NCI-H146 treated with DMSO at 0.1 percent for 48 hours (cell line): ENCODE measurements around the gene CCL17.
A peak's percentile ranks its signal among the peaks of the same experiment; 100 is the strongest.
"Not testable (repeated sequence)": the region's sequence is repeated elsewhere in the genome, so short reads cannot be mapped to it uniquely, and the experiment has no call there.

ENCODE experiments used
- DNase-seq: peaks from one replicate; lab custom pipeline; 2025; ENCODE audit not compliant: unreplicated experiment; lab: John Stamatoyannopoulos, UW

CCL17 gene

GRCh38 chr16:57395026-57395425 lies 9.5 kb upstream of the CCL17 start:
- DNase-seq, result no peak

DNA sequence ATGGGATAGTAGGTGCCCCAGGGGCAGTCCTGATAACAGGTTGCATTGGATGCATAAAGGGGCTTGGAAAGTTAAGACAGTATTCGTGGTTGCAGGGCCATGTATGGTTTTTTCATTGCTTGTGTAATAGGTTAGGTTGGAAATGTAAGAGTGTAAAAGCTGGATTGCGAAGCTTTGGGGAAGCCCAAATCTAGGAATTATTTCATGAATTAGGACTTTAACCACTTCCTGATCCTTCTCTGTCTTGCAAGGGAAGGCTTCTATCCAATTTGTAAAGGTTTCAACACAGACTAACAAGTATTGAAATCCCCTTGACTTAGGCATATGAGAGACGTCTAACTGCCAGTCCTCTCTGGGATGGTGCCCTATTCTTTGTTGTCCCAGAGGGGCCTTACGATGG lies 7.8 kb upstream of the CCL17 start:
- no peak for DNase-seq

GRCh38 chr16:57397493-57397892 lies 7.1 kb upstream of the CCL17 start:
- not testable (repeated sequence) for DNase-seq

GRCh38 chr16:57401943-57402640 lies 2.5 kb upstream of the CCL17 start:
- DNase-seq, result no peak

GRCh38 chr16:57405097-57405496 lies 530 bp downstream of the CCL17 start:
- no peak for DNase-seq

DNA sequence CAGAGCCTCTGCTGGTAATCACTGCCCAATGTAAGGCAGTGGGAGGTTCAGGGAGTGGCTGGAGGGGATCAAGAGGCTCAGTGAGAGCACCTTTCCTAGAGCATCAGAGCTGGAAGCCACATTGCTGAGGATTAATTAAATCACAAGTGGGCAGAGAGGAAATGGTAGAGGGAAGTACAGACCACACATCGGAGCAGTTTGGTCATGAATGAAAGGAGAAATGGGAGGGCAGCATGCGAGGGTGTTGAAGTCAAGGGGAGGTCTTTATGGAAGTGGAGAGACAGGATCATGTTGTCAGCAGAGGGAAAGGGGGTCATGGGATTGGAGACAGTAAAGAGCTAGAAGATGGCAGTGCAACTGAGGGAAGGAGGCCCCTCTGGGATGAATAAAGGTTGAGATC lies 2.3 kb downstream of the CCL17 start:
- no peak for DNase-seq

DNA sequence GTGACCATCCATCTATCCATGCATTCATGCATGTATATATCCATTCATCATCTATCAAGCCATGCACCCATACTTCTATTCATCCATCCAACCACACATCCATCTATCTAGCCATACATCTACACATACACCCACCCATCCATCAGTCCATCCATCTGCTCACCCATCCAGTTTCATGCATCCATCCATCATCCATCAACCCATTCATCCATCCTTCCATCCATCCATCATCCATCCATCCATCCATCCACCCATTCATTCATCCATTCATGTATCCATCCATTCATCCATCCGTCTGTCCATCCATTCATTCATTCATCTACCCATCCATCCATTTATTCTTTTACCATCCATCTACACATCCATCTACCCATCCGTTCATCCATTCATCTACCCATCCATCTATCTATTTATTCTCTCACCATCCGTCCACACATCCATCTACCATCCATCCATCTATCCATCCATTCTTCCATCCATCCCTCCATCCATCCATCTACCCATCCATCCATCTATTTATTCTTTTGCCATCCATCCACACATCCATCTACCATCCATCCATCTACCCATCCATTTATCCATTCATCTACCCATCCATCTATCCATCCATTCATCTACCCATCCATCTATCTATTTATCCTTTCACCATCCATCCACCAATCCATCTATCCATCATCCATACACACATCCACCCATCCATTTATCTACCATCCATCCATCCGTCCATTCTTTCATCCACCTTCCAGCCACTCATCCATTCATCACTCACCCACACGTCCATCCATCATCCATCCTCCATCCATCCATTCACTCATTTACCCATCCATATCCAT lies 3.2 kb downstream of the CCL17 start:
- DNase-seq, result no peak

GRCh38 chr16:57409065-57409464 lies 4.5 kb downstream of the CCL17 start:
- DNase-seq, result no peak

DNA sequence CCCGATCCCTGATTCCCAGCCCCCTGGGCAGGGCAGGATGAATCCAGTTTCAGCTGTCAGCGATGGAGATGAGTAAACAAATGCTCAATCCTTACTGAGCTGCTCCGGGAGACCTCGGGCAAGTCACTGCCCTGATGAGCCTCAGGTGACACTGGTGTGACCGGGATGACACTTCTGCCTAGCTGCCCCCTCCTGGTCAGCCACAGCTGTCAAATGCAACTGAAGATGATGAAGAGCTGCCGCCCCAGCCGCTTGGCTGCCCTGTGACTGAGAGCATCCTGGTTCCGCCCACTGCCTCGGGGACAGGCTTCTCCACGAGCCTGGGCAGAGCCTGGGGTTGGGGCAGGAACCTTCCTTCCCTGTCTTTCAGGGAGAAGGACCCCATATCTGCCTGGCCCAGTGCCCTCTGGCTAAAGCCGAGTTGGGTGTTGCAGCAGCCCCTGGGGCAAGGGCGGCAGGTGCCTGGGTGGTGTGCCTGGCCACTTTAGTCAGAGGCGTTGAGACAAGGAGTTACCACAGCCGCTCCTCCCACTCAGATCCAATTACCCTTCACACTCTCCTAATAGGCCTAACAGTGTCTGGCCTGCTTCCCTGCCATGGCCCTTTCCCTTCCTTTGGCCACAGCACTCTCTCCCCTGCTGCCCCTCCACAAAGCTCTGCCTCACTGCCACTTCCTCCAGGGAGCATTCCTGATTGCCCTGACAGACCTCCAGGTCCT lies 5.5 kb downstream of the CCL17 start:
- DNase-seq, result peak; percentile 2

DNA sequence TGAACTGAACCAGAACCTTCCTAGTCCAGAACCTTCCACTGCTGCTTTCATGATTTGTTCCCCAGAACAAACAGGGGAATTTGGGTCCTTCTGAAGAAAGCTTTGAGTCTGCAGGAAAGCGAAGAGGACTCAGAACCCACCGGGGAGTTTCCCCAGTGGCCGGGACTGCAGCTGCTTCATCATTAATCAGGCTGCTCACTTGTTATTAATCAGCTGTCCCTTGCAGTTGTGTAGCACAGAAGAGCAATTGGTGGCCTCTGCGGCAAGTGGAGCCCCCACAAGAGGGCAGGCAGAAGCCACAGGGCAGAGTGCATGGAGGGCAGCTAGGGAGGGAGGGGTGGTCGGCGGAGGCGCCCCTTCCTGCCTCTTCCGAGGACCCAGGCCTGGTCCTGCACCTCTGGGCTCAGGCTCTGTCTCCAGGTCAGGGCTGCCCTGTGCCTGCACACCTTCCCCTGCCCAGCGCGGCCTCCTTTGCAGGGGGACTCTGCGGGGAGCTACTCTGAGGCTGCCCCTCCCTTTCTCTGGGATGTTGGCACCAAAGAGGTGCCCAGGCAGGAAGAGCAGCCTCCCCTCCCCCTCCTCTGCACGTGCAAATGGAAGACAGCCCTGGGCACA lies 6.9 kb downstream of the CCL17 start:
- no peak for DNase-seq

GRCh38 chr16:57412584-57412983 lies 8.0 kb downstream of the CCL17 start:
- DNase-seq, result no peak

GRCh38 chr16:57413301-57413730 lies 8.7 kb downstream of the CCL17 start:
- DNase-seq, result no peak

DNA sequence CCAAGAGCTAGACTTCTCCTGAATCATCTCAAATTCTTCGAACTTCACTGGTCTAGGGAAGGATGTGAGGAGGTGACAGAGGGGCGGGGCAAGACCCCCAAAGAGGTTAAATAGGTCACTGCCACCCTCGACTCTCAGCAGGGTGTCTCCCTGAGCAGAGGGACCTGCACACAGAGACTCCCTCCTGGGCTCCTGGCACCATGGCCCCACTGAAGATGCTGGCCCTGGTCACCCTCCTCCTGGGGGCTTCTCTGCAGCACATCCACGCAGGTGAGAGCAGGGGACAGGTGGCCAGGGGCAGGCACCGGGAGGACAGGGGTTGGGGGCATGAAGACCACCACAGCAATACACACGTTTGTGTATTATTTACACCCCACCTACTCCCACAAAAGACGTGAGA lies 9.2 kb downstream of the CCL17 start:
- DNase-seq, result no peak

DNA sequence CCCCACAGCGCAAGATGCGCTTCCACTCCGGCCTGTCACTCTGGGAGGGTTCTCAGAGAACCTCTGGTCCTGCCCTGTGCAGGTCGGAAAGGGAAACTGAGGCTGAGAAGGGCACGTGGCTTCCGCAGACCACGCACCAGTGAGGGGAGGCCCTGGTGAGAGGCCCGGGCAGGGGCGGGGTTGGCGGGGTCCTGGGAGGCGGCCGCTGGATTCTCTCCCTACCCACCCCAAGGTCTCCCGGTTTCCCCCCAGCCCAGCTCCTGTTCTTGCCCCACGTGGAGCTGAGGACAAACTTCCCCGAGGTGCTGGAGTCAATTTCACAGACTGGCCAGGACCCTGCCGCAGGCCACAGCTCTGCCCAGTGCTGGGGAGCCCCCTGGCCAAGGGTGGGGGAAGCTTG lies 11.5 kb downstream of the CCL17 start:
- DNase-seq, result no peak

- no peak for DNase-seq
These were observed 14.9 kb downstream of the CCL17 start for GRCh38 chr16:57419506-57419905.

DNA sequence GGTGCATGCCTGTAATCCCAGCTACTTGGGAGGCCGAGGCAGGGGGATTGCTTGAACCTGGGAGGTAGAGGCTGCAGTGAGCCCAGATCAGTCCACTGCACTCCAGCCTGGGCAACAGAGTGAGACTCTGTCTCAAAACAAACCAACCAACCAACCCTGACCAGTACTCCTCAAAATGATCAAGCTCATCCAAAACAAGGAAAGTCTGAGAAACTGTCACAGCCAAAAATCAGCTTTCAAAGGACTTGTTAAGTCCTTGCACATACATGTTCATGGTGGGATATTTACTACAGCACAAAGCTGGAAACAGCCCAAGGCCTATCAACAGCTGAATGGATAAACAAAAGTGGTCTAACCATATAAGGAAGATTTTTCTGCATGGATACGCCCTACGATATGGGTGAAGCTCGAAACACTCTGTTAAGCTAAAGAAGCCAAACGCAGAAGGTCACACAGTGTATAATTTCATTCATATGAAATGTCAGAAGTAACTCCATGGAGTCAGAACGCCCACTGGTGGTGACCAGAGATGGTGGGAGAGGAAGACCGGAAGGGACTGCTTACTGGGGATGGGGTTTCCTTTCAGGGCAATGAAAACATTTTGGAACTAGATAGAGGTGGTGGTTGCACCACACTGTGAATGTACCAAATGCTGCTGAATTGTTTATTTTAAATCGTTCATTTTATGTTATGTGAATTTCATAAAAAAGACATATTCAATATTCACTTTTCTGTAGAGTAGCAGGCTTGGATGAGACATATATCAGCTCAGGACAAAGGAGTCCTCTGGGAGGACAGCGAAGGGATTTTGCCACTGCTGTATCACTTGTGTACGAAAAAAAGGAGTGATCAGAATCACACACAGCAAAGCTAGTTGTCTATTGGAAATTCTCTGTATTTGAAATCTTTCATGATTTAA lies 17.7 kb downstream of the CCL17 start:
- DNase-seq, result peak; percentile 13

DNA sequence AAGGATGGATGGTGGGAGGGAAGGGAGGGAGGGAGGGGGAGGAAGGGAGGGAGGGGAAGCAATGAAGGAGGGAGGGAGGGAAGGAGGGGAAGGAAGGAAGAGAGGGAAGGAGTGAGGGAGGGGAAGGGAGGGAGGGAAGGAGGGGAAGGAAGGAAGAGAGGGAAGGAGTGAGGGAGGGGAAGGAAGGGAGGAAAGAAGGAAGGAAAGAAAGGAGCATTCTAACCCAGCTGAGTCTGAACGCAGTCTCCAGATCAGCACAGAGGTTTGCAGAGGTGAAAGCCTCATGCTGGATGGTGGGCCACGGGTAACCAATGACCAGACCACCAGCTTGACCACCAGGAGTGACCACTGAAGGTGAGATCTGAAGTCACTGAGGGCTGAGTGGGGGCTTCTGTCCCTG lies 18.6 kb downstream of the CCL17 start:
- DNase-seq, result no peak

DNA sequence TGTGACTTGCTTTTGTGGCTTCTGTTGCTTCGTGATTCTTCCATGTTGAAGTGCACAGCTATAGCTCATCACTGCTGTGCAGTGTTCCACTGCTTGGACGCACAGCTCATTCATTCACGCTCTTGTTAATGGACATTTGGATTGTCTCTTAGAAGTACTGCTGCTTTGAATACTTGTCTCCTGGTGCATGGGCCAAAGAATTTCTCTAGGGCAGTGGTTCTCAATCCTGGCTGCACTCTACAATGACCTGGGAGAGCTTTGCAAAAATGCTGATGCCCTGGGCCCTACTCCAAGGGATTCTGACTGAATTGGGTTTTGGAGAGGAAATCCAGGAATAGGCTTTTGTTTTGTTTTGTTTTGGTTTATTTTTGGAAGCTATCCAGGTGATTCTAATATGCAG lies 20.0 kb downstream of the CCL17 start:
- DNase-seq, result no peak

GRCh38 chr16:57426356-57426755 lies 21.8 kb downstream of the CCL17 start:
- no peak for DNase-seq

DNA sequence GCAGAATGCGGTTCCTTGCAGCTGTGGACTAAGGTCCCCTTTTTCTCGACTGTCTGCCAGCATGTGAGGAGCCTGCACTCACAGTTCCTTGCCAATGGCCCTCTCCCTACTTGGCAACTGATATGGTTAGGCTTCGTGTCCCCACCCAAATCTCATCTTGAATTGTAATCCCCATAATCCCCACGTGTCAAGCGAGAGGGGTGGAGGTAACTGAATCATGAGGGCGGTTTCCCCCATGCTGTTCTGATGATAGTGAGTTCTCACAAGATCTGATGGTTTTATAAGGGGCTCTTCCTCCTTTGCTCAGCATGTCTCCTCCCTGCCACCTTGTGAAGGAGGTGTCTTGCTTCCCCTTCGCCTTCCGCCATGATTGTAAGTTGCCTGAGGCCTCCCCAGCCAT lies 22.7 kb downstream of the CCL17 start:
- DNase-seq, result no peak
